Vagina (tissue), 2 donors: ENCODE data around the gene GALNTL6. TPM values are rescaled to one million over a fixed set of nuclear protein-coding genes. Genes with fewer than 3 reads are reported as not detected.

ENCODE experiments used
- DNase-seq, 2 donors: peaks; one replicate each; pipeline ENCODE4 v3.0.0-alpha.2; 2017; ENCODE audit errors: extremely low spot score in 2 of 2
- H3K27ac ChIP-seq: fragments of 200-600 bp; sonication (generic); one replicate; pipeline ENCODE4 v1.5.1; 2019
- H3K27me3 ChIP-seq: fragments of 200-600 bp; sonication (generic); one replicate; pipeline ENCODE4 v1.5.1; 2019
- H3K36me3 ChIP-seq, 2 donors: fragments of 200-600 bp; sonication (generic); one replicate each; pipeline ENCODE4 v1.5.1; 2017 to 2019
- H3K4me1 ChIP-seq: fragments of 200-600 bp; sonication (generic); one replicate; pipeline ENCODE4 v1.5.1; 2019
- H3K4me3 ChIP-seq, 2 donors: fragments of 200-600 bp; sonication (generic); 1 replicate in 1 of 2; 2 replicates in 1 of 2; pipeline ENCODE4 v1.5.1; 2016 to 2019
- H3K9me3 ChIP-seq: fragments of 200-600 bp; sonication (generic); one replicate; pipeline ENCODE4 v1.5.1; 2019
- POLR2A ChIP-seq, 2 donors: fragments of 450-650 bp; IDR thresholded peaks; one replicate each; pipeline ENCODE4 v1.6.1; 2017; ENCODE audit warnings: antibody characterized with exemption in 2 of 2, mild to moderate bottlenecking in 2 of 2, moderate library complexity in 2 of 2
- POLR2AphosphoS5 ChIP-seq, 2 donors: sonication (generic); formaldehyde crosslinking; IDR thresholded peaks; one replicate each; pipeline ENCODE4 v1.9.0; 2017; ENCODE audit warnings: antibody characterized with exemption in 2 of 2, mild to moderate bottlenecking in 2 of 2, low read depth in 1 of 2; ENCODE audit not compliant: insufficient read depth in 1 of 2
- intact Hi-C: fragments of 100-400 bp; cut with DNase I; formaldehyde crosslinking; loops from one replicate; pipeline ENCODE4 v1.15.1; 2023
- total RNA-seq: library from RNA; depleted of rRNA; stranded (reverse); fragments of >200 nt; gene quantifications from one replicate; pipeline ENCODE4 v1.2.3, GENCODE V29; 2016
- TF ChIP-seq, protein P1 (sequence below), 3 experiments: fragments of 450-650 bp in 2 of 3; fragments of 200-600 bp in 1 of 3; sonication (generic) in 1 of 3; IDR thresholded peaks; one replicate each; pipeline ENCODE4 v1.5.1; 2017 to 2019; ENCODE audit warnings: antibody characterized with exemption in 3 of 3, mild to moderate bottlenecking in 2 of 3, moderate library complexity in 2 of 3

GALNTL6 gene
- total RNA-seq, 1 donor from 2014 or later, result 0.74 TPM

DNA sequence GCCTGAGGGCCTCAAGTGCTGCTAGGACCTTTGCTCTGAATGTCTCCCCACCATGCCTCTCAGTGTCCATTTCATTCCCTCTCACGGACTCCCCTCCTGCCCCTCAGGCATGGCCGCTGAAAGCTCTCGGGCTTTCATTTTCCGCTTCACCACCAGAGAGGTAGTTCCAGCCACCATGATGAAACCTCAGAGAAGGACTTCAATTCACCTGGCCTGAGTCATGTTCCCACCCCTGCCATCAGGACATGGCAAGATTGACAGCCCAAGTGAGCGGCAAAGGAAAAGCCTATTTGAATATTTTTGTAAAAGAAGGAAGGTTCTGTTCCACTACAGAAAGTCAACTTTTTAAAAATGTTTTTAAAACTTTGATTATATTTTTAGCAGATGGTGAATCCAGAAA, 1106.1 kb downstream of the GALNTL6 start:
- intact Hi-C loops, result no loop called here
- H3K27ac ChIP-seq, result no peak overlapping the region
- H3K27me3 ChIP-seq, result no peaks in the 10 kb centered on the region
- no peaks in the 10 kb centered on the region for H3K9me3 ChIP-seq
- TF ChIP-seq, protein P1, sequence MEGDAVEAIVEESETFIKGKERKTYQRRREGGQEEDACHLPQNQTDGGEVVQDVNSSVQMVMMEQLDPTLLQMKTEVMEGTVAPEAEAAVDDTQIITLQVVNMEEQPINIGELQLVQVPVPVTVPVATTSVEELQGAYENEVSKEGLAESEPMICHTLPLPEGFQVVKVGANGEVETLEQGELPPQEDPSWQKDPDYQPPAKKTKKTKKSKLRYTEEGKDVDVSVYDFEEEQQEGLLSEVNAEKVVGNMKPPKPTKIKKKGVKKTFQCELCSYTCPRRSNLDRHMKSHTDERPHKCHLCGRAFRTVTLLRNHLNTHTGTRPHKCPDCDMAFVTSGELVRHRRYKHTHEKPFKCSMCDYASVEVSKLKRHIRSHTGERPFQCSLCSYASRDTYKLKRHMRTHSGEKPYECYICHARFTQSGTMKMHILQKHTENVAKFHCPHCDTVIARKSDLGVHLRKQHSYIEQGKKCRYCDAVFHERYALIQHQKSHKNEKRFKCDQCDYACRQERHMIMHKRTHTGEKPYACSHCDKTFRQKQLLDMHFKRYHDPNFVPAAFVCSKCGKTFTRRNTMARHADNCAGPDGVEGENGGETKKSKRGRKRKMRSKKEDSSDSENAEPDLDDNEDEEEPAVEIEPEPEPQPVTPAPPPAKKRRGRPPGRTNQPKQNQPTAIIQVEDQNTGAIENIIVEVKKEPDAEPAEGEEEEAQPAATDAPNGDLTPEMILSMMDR (IDR thresholded peaks at IDR 0.05), result no peak
- no peak for TF ChIP-seq POLR2AphosphoS5 (IDR thresholded peaks at IDR 0.05; ENCODE audit: insufficient read depth in 1 of 2, low read depth in 1 of 2)
- TF ChIP-seq POLR2A (IDR thresholded peaks at IDR 0.05), result no peak
- no peak overlapping the region for H3K4me3 ChIP-seq
- H3K4me1 ChIP-seq, result no peaks in the 10 kb centered on the region
- no peak for DNase-seq
- no peaks in the 10 kb centered on the region for H3K36me3 ChIP-seq

DNA sequence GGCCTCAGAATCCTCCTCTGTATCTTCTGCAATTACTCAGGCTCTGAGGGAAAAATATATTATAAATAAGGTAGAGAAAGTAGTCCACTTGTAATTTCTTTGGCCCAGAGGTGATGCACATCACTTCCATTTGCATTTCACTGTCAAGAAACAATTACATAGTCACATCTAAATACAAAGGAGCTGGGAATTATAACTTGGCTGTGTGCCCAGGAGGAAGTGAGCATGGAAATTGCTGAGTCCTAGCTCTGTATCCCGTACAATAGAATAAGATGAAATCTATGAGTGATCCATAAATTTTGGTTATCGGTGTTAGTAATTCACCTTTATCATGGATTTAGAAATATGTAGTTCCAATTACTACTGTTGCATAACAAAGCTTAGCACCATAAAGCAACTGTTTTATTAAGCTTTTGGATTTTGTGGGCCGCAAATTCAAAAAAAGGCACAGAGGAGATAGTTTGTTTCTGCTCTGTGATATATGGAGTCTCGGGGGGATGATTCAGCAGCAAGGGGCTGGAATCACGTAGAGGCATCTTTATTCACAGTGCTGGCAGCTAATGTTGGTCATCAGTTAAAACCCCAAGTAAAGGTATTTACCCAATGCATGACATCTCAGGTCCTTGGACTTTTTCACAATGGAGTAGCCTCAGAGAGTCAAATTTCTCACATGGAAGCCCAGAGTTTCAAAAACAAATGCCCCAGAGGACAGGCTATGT, 1114.1 kb downstream of the GALNTL6 start:
- no peaks in the 10 kb centered on the region for H3K36me3 ChIP-seq
- no peaks in the 10 kb centered on the region for H3K9me3 ChIP-seq
- no peak overlapping the region for H3K27ac ChIP-seq
- no peaks in the 10 kb centered on the region for H3K27me3 ChIP-seq
- no peak for DNase-seq
- no peaks in the 10 kb centered on the region for H3K4me1 ChIP-seq
- H3K4me3 ChIP-seq, result no peak overlapping the region
- TF ChIP-seq POLR2A (IDR thresholded peaks at IDR 0.05), result no peak
- no peak for TF ChIP-seq POLR2AphosphoS5 (IDR thresholded peaks at IDR 0.05; ENCODE audit: insufficient read depth in 1 of 2, low read depth in 1 of 2)
- TF ChIP-seq, protein P1 (IDR thresholded peaks at IDR 0.05), result no peak
- intact Hi-C loops, result no loop called here

DNA sequence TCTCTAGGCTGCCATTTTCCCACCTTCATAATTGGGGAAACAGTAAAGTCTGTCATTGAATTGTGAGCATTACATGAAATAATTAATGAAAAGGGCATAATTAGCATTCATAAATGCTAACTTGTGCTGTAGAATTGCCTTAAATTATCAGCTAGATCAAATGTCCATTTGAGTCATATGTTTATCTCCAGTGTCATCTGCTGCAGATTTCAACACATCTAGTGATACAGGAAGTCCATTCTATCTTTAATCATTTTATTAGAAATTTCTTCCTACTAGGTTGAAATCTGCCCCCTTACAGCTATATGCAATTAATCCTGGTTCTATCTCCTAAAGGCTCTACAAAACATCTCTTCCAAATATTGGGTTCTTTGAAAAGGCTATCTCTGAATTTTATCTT, 1115.1 kb downstream of the GALNTL6 start:
- no peak for DNase-seq
- H3K27me3 ChIP-seq, result no peaks in the 10 kb centered on the region
- no peak overlapping the region for H3K4me3 ChIP-seq
- H3K4me1 ChIP-seq, result no peaks in the 10 kb centered on the region
- TF ChIP-seq POLR2AphosphoS5 (IDR thresholded peaks at IDR 0.05; ENCODE audit: insufficient read depth in 1 of 2, low read depth in 1 of 2), result no peak
- intact Hi-C loops, result no loop called here
- no peaks in the 10 kb centered on the region for H3K9me3 ChIP-seq
- no peaks in the 10 kb centered on the region for H3K36me3 ChIP-seq
- H3K27ac ChIP-seq, result no peak overlapping the region

DNA sequence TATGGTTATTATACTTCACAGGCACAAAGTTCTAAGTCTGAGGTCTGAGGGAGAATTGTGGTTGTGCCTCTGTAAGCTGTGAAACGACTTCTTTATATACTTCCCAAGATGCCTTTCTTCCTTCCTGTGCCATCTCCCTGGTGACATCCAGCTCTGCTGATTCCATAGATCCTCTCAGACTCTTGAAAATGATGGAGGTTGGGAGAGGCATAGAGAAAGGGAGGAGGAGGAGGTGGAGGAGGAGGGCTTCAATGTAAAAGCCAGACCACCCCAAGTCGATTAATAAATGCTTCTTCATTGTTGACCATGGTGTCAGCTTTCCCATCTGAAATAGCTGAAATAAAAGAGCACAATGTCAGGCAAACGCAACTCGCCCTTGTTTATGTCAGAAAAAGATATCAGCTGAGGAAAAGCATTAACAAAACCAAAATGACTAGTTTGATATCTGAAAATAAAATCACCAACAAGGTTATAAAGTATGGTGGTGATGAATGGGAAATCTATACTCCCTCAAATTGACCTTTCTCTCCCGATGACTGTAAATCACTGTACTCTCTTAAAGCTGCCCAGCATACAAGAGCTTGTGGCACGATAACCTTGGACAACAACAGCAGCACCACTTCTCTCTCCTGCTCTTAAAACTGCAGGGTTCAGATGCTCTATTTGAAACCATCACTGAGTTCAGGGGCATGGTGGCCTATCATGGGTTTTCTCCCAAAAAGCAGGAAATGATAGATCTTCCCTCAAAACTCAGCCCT, 1125.0 kb downstream of the GALNTL6 start:
- DNase-seq, result no peak
- Histone ChIP-seq H3K36me3 (no peaks in the 10 kb centered on the region), H3K27ac (no peak overlapping the region), H3K27me3 (no peaks in the 10 kb centered on the region), H3K4me3 (no peak overlapping the region), H3K4me1 (no peaks in the 10 kb centered on the region), H3K9me3 (no peaks in the 10 kb centered on the region)
- intact Hi-C loops, result no loop called here
- TF ChIP-seq, protein P1 (IDR thresholded peaks at IDR 0.05), result no peak
- TF ChIP-seq POLR2A (IDR thresholded peaks at IDR 0.05), result no peak
- no peak for TF ChIP-seq POLR2AphosphoS5 (IDR thresholded peaks at IDR 0.05; ENCODE audit: insufficient read depth in 1 of 2, low read depth in 1 of 2)

DNA sequence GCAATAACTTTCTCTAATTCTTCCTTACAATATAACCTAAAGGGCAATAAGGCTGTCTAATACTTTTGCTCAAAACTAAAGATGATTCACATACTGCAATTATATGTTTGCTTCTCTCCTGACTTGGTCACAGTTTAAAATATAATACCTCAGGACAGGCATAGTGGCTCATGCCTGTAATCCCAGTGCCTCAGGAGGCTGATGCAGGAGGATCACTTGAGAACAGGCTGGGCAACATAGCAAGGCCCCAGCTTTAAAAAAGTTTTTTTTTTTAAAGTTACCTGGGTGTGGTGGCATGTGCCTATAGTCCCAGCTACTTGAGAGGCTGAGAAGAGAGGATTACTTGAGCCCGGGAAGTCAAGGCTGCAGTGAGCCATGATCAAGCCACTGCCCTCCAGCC, 1125.7 kb downstream of the GALNTL6 start:
- Histone ChIP-seq H3K27me3 (no peaks in the 10 kb centered on the region), H3K4me3 (no peak overlapping the region), H3K4me1 (no peaks in the 10 kb centered on the region), H3K27ac (no peak overlapping the region), H3K9me3 (no peaks in the 10 kb centered on the region), H3K36me3 (no peaks in the 10 kb centered on the region)
- no peak for DNase-seq
- TF ChIP-seq, protein P1 (IDR thresholded peaks at IDR 0.05), result no peak
- TF ChIP-seq POLR2A (IDR thresholded peaks at IDR 0.05), result no peak
- no peak for TF ChIP-seq POLR2AphosphoS5 (IDR thresholded peaks at IDR 0.05; ENCODE audit: insufficient read depth in 1 of 2, low read depth in 1 of 2)
- intact Hi-C loops, result no loop called here
